HL-60 (cell line): Measurements from ENCODE around the gene PRDM16.

ENCODE experiments used
- GABPA ChIP-seq: IDR thresholded peaks from 2 replicates; pipeline ENCODE4 v1.6.1; 2012; ENCODE audit warnings: low read depth
- POLR2AphosphoS5 ChIP-seq: IDR thresholded peaks from 2 replicates; pipeline ENCODE4 v1.6.1; 2012; ENCODE audit warnings: low read depth
- TF ChIP-seq, protein P1 (sequence below): IDR thresholded peaks from one replicate; pipeline ENCODE4 v1.5.1; 2011; ENCODE audit warnings: low read length, control low read depth, inconsistent platforms; ENCODE audit not compliant: insufficient read depth

DNA sequence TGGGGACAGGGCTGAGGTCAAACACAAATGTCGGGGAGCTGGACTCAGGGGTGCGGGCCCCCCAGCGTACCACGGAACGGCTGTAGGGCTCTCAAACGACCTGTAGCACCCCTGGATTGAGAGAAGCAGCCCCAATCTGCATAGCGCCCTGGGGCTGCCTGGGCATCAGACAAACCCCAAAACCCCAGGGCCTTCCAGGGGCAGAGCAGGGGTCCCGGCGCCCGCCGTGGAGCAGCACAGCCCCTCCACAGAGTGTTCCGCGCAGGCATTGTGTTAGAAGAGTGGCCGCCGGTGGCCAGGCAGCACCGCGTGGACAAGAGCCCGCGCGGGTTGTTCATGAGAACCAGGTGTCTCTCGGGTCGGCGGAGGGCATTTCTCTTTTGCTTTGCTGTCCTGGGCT, 321.3 kb downstream of the PRDM16 start:
- TF ChIP-seq GABPA: no peak
- no peak for TF ChIP-seq POLR2AphosphoS5
- TF ChIP-seq, protein P1, sequence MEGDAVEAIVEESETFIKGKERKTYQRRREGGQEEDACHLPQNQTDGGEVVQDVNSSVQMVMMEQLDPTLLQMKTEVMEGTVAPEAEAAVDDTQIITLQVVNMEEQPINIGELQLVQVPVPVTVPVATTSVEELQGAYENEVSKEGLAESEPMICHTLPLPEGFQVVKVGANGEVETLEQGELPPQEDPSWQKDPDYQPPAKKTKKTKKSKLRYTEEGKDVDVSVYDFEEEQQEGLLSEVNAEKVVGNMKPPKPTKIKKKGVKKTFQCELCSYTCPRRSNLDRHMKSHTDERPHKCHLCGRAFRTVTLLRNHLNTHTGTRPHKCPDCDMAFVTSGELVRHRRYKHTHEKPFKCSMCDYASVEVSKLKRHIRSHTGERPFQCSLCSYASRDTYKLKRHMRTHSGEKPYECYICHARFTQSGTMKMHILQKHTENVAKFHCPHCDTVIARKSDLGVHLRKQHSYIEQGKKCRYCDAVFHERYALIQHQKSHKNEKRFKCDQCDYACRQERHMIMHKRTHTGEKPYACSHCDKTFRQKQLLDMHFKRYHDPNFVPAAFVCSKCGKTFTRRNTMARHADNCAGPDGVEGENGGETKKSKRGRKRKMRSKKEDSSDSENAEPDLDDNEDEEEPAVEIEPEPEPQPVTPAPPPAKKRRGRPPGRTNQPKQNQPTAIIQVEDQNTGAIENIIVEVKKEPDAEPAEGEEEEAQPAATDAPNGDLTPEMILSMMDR: no peak
